ENCODE data around the gene METTL27. TPM values are rescaled to one million over a fixed set of nuclear protein-coding genes. Genes with fewer than 3 reads are reported as not detected.
A peak's percentile ranks its signal among the peaks of the same experiment; 100 is the strongest.

METTL27 gene
- total RNA-seq, 3 donors from 2014 or later, result 1.6 to 4.6 (median 2.4) TPM

- H3K9me3 ChIP-seq, result no peaks in the 10 kb centered on the region
- no peaks in the 10 kb centered on the region for H3K36me3 ChIP-seq (ENCODE audit: low read depth)
- no peak for TF ChIP-seq CTCF (IDR thresholded peaks at IDR 0.05)
- peak in 1 of 3 donors; percentile 31 for DNase-seq
- peaks cover 8% of the 10 kb centered on the region for H3K4me1 ChIP-seq (ENCODE audit: low read depth)
- intact Hi-C loops (cut with DNase I, micrococcal nuclease), result no loop called here
- ATAC-seq, result no peak
- no peak overlapping the region for H3K4me3 ChIP-seq
These were observed 38.5 kb upstream of the METTL27 start for GRCh38 chr7:73880755-73881328.

GRCh38 chr7:73879977-73880681, 37.8 kb upstream of the METTL27 start:
- Histone ChIP-seq H3K9me3 (no peaks in the 10 kb centered on the region), H3K36me3 (ENCODE audit: low read depth) (no peaks in the 10 kb centered on the region), H3K4me3 (no peak overlapping the region), H3K4me1 (ENCODE audit: low read depth) (peaks cover 8% of the 10 kb centered on the region)
- ATAC-seq, result peak; percentile 12
- TF ChIP-seq CTCF (IDR thresholded peaks at IDR 0.05), result no peak
- intact Hi-C loops (cut with DNase I, micrococcal nuclease), result loop anchor here in 1 of 2 donors (10.0 kb wide), 1 partner anchor 145 kb away; the partner anchor contains the start of gene ELN
- peak in 1 of 3 donors; percentile 36 for DNase-seq

- Histone ChIP-seq H3K36me3 (ENCODE audit: low read depth) (no peaks in the 10 kb centered on the region), H3K9me3 (no peaks in the 10 kb centered on the region), H3K4me1 (ENCODE audit: low read depth) (peaks cover 8% of the 10 kb centered on the region), H3K4me3 (no peak overlapping the region)
- intact Hi-C loops (cut with DNase I, micrococcal nuclease), result loop anchor here in 1 of 2 donors (10.0 kb wide), 1 partner anchor 148 kb away; the partner anchor contains the start of gene ELN
- no peak for ATAC-seq
- no peak for TF ChIP-seq CTCF (IDR thresholded peaks at IDR 0.05)
- peak in 1 of 3 donors; percentile 40 for DNase-seq
These were observed 34.7 kb upstream of the METTL27 start for GRCh38 chr7:73876973-73877372.

- Histone ChIP-seq H3K36me3 (ENCODE audit: low read depth) (no peaks in the 10 kb centered on the region), H3K4me1 (ENCODE audit: low read depth) (peaks cover 10% of the 10 kb centered on the region), H3K4me3 (no peak overlapping the region), H3K9me3 (no peaks in the 10 kb centered on the region)
- DNase-seq (peak in 1 of 3 donors; percentile 3), ATAC-seq (no peak)
- intact Hi-C loops (cut with DNase I, micrococcal nuclease), result loop anchor here in 1 of 2 donors (10.0 kb wide), 1 partner anchor 148 kb away; the partner anchor contains the start of gene ELN
- no peak for TF ChIP-seq CTCF (IDR thresholded peaks at IDR 0.05)
These were observed 34.0 kb upstream of the METTL27 start for GRCh38 chr7:73876361-73876760.

- Histone ChIP-seq H3K4me3 (no peak overlapping the region), H3K36me3 (ENCODE audit: low read depth) (no peaks in the 10 kb centered on the region), H3K4me1 (ENCODE audit: low read depth) (peaks cover 13% of the 10 kb centered on the region), H3K9me3 (no peaks in the 10 kb centered on the region)
- intact Hi-C loops (cut with DNase I, micrococcal nuclease), result loop anchor here in 1 of 2 donors (10.0 kb wide), 1 partner anchor 153 kb away; the partner anchor contains the start of gene ELN
- ATAC-seq (no peak), DNase-seq (peak in 1 of 3 donors; percentile 34)
- no peak for TF ChIP-seq CTCF (IDR thresholded peaks at IDR 0.05)
These were observed 30.0 kb upstream of the METTL27 start for GRCh38 chr7:73872056-73872908.
